Stimulated activated CD4-positive, alpha-beta T cell treated with anti-CD3 and anti-CD28 coated beads, Interleukin-15, amount 100 ng/mL, for 1 hour (primary cell): ENCODE data around the gene GJD4.
A peak's percentile ranks its signal among the peaks of the same experiment; 100 is the strongest.

ENCODE experiments used
- DNase-seq, 2 donors: peaks; one replicate each; pipeline ENCODE4 v3.0.0-alpha.2; 2020; ENCODE audit warnings: low read depth in 1 of 2, low spot score in 1 of 2

The GJD4 gene

GRCh38 chr10:35626971-35627507, 21.9 kb downstream of the GJD4 start:
- DNase-seq = no peak

GRCh38 chr10:35631404-35631803, 26.3 kb downstream of the GJD4 start:
- no peak for DNase-seq

- DNase-seq = no peak
Measured at GRCh38 chr10:35632027-35632426, 26.9 kb downstream of the GJD4 start.

- DNase-seq = no peak
Measured at GRCh38 chr10:35633006-35633980, 28.2 kb downstream of the GJD4 start.

- no peak for DNase-seq
Measured at GRCh38 chr10:35635576-35635975, 30.4 kb downstream of the GJD4 start.

GRCh38 chr10:35636956-35637355, 31.8 kb downstream of the GJD4 start:
- DNase-seq = no peak

- DNase-seq = no peak
Measured at GRCh38 chr10:35637462-35637861, 32.3 kb downstream of the GJD4 start.

GRCh38 chr10:35638101-35638500, 33.0 kb downstream of the GJD4 start:
- DNase-seq = no peak

GRCh38 chr10:35639021-35639727, 34.0 kb downstream of the GJD4 start:
- no peak for DNase-seq

- no peak for DNase-seq
Measured at GRCh38 chr10:35639728-35640401, 34.7 kb downstream of the GJD4 start.

- DNase-seq = no peak
Measured at GRCh38 chr10:35640474-35640873, 35.3 kb downstream of the GJD4 start.

- DNase-seq = no peak
Measured at GRCh38 chr10:35640951-35641675, 36.0 kb downstream of the GJD4 start.

GRCh38 chr10:35641676-35642034, 36.5 kb downstream of the GJD4 start:
- DNase-seq = no peak

- peak; percentile 34 to 60 for DNase-seq
Measured at GRCh38 chr10:35642035-35642792, 37.1 kb downstream of the GJD4 start, which contains the start of gene FZD8. Gene FZD8 (minus strand): TSS chr10:35642296. CDS start chr10:35641429, 867 bp downstream.

GRCh38 chr10:35642793-35643114, 37.6 kb downstream of the GJD4 start:
- no peak for DNase-seq

- no peak for DNase-seq
Measured at GRCh38 chr10:35643151-35644049, 38.3 kb downstream of the GJD4 start.

- DNase-seq = no peak
Measured at GRCh38 chr10:35644050-35644950, 39.2 kb downstream of the GJD4 start.

GRCh38 chr10:35650894-35651293, 45.8 kb downstream of the GJD4 start:
- no peak for DNase-seq
